ENCODE data around the gene PADI1.

- TF ChIP-seq, protein P1, sequence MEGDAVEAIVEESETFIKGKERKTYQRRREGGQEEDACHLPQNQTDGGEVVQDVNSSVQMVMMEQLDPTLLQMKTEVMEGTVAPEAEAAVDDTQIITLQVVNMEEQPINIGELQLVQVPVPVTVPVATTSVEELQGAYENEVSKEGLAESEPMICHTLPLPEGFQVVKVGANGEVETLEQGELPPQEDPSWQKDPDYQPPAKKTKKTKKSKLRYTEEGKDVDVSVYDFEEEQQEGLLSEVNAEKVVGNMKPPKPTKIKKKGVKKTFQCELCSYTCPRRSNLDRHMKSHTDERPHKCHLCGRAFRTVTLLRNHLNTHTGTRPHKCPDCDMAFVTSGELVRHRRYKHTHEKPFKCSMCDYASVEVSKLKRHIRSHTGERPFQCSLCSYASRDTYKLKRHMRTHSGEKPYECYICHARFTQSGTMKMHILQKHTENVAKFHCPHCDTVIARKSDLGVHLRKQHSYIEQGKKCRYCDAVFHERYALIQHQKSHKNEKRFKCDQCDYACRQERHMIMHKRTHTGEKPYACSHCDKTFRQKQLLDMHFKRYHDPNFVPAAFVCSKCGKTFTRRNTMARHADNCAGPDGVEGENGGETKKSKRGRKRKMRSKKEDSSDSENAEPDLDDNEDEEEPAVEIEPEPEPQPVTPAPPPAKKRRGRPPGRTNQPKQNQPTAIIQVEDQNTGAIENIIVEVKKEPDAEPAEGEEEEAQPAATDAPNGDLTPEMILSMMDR (IDR thresholded peaks at IDR 0.05): no peak
- TF ChIP-seq POLR2A (IDR thresholded peaks at IDR 0.05): no peak
These were observed 90.4 kb downstream of the PADI1 start for GRCh38 chr1:17295292-17295691.
